Ishikawa (cell line): ENCODE data around the gene TEX35.

Source experiments
- EP300 ChIP-seq: IDR thresholded peaks from 2 replicates; pipeline ENCODE4 v1.6.1; 2012; ENCODE audit warnings: borderline replicate concordance
- YY1 ChIP-seq: IDR thresholded peaks from 2 replicates; pipeline ENCODE4 v1.6.1; 2012; ENCODE audit warnings: low read depth
- TF ChIP-seq, protein P1 (sequence below): IDR thresholded peaks from 2 replicates; pipeline ENCODE4 v1.6.1; 2012

DNA sequence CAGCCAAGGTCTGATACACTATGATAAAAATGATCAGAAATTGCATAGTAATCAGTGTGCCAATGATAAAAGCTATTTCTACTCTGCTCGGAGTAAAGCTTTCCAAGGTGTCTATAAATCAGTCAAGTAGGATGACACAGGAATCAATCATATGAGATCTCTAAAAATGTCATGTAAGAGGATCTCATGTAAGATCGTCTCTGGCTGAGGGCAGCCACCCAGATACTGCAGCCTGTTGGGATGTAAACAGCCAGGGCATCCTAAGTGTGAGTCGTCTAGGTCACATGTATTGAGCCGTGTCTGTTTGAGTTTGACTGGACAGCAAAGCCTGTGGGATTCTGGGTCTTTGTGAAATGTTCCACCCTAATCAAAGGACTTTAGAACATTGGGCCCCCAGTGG lies 2.8 kb upstream of the TEX35 start:
- TF ChIP-seq EP300 (no peak), YY1 (no peak)
- TF ChIP-seq, protein P1, sequence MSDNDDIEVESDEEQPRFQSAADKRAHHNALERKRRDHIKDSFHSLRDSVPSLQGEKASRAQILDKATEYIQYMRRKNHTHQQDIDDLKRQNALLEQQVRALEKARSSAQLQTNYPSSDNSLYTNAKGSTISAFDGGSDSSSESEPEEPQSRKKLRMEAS = no peak
